ENCODE data around the gene TSC22D3.

GRCh38 chrX:107733686-107734085, 41.9 kb downstream of the TSC22D3 start:
- TF ChIP-seq CTCF (IDR thresholded peaks at IDR 0.05) (no peak), EP300 (IDR thresholded peaks at IDR 0.05) (no peak), POLR2A (IDR thresholded peaks at IDR 0.05) (no peak), POLR2AphosphoS5 (IDR thresholded peaks at IDR 0.05) (no peak)
